K562 (cell line): ENCODE data around the gene EBI3. TPM values are rescaled to one million over a fixed set of nuclear protein-coding genes. Genes with fewer than 3 reads are reported as not detected.
A peak's percentile ranks its signal among the peaks of the same experiment; 100 is the strongest.

ENCODE experiments used
- CBX2 ChIP-seq: fragments of 200-600 bp; sonication (generic); IDR thresholded peaks from one replicate; pipeline ENCODE4 v1.6.1; 2012; ENCODE audit warnings: mild to moderate bottlenecking, low read length, inconsistent platforms; ENCODE audit not compliant: insufficient read depth, poor library complexity, severe bottlenecking
- MEF2A ChIP-seq: IDR thresholded peaks from 2 replicates; pipeline ENCODE4 v1.6.1; 2011; ENCODE audit warnings: low read depth, mild to moderate bottlenecking, low read length, moderate library complexity; ENCODE audit not compliant: control insufficient read depth
- NBN ChIP-seq: fragments of 450-650 bp; IDR thresholded peaks from 2 replicates; pipeline ENCODE4 v1.6.1; 2016; ENCODE audit warnings: low read depth, mild to moderate bottlenecking
- NFE2 ChIP-seq: IDR thresholded peaks from 2 replicates; pipeline ENCODE4 v1.6.1; 2014; ENCODE audit warnings: antibody characterized with exemption, low read depth
- SRSF1 ChIP-seq: fragments of 200-400 bp; formaldehyde crosslinking; IDR thresholded peaks from 2 replicates; pipeline ENCODE4 v1.6.1; 2017; ENCODE audit warnings: mild to moderate bottlenecking, low read depth, low read length, moderate library complexity
- SRSF9 ChIP-seq: fragments of 200-400 bp; formaldehyde crosslinking; IDR thresholded peaks from 2 replicates; pipeline ENCODE4 v1.6.1; 2017; ENCODE audit warnings: low read depth, low read length, borderline replicate concordance
- ZNF280B ChIP-seq: fragments of 250-450 bp; sonication (Bioruptor Pico); IDR thresholded peaks from 2 replicates; pipeline ENCODE4 v1.5.1; 2021; ENCODE audit warnings: mild to moderate bottlenecking
- polyA plus RNA-seq, 8 experiments: library from polyadenylated mRNA; depleted of rRNA in 4 of 8; stranded (reverse) in 5 of 8; unstranded in 3 of 8; fragments of >200 nt; fragmentation: Nextera tagmentation in 2 of 8; fragmentation: Illumina TruSeq in 1 of 8; extraction: Ambion mirVana in 2 of 8; extraction: Trizol in 1 of 8; gene quantifications; 2 replicates each; pipeline versions ENCODE4 v1.2.1 to v1.2.3, GENCODE V29; 2011 to 2014; ENCODE audit warnings: inconsistent platforms in 1 of 8, missing spikeins in 1 of 8
- total RNA-seq, 7 experiments: library from RNA; depleted of rRNA in 6 of 7; stranded (reverse); fragments of >200 nt in 6 of 7; fragmentation: Illumina TruSeq in 2 of 7; extraction: Trizol in 2 of 7; gene quantifications; 2 replicates each; pipeline versions ENCODE4 v1.2.1 to v1.2.3, GENCODE V29; 2011 to 2021; ENCODE audit warnings: low replicate concordance in 1 of 7
- TF ChIP-seq, protein P1 (sequence below): fragments of 450-650 bp; formaldehyde crosslinking; IDR thresholded peaks from 2 replicates; pipeline ENCODE4 v1.4.0; 2020; ENCODE audit warnings: mild to moderate bottlenecking, moderate library complexity
- TF ChIP-seq, protein P2 (sequence below), 2 experiments: IDR thresholded peaks; 2 replicates each; pipeline ENCODE4 v1.6.1; 2012; ENCODE audit warnings: improper control_type of control experiment in 2 of 2, low read depth in 2 of 2, low read length in 2 of 2, borderline replicate concordance in 1 of 2
- TF ChIP-seq, protein P3 (sequence below): IDR thresholded peaks from 2 replicates; pipeline ENCODE4 v1.6.1; 2016; ENCODE audit warnings: missing genetic modification characterization, missing compliant biosample characterization
- TF ChIP-seq, protein P4 (sequence below): fragments of 200-800 bp; sonication (Bioruptor generic); IDR thresholded peaks from 2 replicates; pipeline ENCODE4 v1.6.1; 2016; ENCODE audit warnings: missing genetic modification characterization, missing compliant biosample characterization

EBI3 gene
- total and polyA plus RNA-seq, 9 of the 15 experiments (the other 6 are each of a cell fraction or from before 2014, with no cell fraction given): 0.08 to 0.35 (median 0.22) TPM; not detected in 6

- TF ChIP-seq SRSF9 (no peak), NFE2 (no peak), NBN (no peak), ZNF280B (CRISPR knock-in tag) (no peak), CBX2 (no peak), MEF2A (no peak), SRSF1 (no peak)
- TF ChIP-seq, protein P1, sequence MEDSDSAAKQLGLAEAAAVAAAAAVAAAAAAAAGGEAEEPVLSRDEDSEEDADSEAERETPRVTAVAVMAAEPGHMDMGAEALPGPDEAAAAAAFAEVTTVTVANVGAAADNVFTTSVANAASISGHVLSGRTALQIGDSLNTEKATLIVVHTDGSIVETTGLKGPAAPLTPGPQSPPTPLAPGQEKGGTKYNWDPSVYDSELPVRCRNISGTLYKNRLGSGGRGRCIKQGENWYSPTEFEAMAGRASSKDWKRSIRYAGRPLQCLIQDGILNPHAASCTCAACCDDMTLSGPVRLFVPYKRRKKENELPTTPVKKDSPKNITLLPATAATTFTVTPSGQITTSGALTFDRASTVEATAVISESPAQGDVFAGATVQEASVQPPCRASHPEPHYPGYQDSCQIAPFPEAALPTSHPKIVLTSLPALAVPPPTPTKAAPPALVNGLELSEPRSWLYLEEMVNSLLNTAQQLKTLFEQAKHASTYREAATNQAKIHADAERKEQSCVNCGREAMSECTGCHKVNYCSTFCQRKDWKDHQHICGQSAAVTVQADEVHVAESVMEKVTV (CRISPR knock-in tag): no peak
- TF ChIP-seq, protein P2, sequence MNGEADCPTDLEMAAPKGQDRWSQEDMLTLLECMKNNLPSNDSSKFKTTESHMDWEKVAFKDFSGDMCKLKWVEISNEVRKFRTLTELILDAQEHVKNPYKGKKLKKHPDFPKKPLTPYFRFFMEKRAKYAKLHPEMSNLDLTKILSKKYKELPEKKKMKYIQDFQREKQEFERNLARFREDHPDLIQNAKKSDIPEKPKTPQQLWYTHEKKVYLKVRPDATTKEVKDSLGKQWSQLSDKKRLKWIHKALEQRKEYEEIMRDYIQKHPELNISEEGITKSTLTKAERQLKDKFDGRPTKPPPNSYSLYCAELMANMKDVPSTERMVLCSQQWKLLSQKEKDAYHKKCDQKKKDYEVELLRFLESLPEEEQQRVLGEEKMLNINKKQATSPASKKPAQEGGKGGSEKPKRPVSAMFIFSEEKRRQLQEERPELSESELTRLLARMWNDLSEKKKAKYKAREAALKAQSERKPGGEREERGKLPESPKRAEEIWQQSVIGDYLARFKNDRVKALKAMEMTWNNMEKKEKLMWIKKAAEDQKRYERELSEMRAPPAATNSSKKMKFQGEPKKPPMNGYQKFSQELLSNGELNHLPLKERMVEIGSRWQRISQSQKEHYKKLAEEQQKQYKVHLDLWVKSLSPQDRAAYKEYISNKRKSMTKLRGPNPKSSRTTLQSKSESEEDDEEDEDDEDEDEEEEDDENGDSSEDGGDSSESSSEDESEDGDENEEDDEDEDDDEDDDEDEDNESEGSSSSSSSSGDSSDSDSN (IDR thresholded peaks at IDR 0.05; ENCODE audit: borderline replicate concordance in 1 of 2, low read depth in 2 of 2, low read length in 2 of 2): peak in 1 of 2 experiments; percentile 20; a peak in 1 of 4 replicates
- TF ChIP-seq, protein P3, sequence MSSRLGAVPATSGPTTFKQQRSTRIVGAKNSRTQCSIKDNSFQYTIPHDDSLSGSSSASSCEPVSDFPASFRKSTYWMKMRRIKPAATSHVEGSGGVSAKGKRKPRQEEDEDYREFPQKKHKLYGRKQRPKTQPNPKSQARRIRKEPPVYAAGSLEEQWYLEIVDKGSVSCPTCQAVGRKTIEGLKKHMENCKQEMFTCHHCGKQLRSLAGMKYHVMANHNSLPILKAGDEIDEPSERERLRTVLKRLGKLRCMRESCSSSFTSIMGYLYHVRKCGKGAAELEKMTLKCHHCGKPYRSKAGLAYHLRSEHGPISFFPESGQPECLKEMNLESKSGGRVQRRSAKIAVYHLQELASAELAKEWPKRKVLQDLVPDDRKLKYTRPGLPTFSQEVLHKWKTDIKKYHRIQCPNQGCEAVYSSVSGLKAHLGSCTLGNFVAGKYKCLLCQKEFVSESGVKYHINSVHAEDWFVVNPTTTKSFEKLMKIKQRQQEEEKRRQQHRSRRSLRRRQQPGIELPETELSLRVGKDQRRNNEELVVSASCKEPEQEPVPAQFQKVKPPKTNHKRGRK (tag): peak; percentile 95
- TF ChIP-seq, protein P4, sequence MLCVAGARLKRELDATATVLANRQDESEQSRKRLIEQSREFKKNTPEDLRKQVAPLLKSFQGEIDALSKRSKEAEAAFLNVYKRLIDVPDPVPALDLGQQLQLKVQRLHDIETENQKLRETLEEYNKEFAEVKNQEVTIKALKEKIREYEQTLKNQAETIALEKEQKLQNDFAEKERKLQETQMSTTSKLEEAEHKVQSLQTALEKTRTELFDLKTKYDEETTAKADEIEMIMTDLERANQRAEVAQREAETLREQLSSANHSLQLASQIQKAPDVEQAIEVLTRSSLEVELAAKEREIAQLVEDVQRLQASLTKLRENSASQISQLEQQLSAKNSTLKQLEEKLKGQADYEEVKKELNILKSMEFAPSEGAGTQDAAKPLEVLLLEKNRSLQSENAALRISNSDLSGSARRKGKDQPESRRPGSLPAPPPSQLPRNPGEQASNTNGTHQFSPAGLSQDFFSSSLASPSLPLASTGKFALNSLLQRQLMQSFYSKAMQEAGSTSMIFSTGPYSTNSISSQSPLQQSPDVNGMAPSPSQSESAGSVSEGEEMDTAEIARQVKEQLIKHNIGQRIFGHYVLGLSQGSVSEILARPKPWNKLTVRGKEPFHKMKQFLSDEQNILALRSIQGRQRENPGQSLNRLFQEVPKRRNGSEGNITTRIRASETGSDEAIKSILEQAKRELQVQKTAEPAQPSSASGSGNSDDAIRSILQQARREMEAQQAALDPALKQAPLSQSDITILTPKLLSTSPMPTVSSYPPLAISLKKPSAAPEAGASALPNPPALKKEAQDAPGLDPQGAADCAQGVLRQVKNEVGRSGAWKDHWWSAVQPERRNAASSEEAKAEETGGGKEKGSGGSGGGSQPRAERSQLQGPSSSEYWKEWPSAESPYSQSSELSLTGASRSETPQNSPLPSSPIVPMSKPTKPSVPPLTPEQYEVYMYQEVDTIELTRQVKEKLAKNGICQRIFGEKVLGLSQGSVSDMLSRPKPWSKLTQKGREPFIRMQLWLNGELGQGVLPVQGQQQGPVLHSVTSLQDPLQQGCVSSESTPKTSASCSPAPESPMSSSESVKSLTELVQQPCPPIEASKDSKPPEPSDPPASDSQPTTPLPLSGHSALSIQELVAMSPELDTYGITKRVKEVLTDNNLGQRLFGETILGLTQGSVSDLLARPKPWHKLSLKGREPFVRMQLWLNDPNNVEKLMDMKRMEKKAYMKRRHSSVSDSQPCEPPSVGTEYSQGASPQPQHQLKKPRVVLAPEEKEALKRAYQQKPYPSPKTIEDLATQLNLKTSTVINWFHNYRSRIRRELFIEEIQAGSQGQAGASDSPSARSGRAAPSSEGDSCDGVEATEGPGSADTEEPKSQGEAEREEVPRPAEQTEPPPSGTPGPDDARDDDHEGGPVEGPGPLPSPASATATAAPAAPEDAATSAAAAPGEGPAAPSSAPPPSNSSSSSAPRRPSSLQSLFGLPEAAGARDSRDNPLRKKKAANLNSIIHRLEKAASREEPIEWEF (CRISPR knock-in tag): no peak
Measured at GRCh38 chr19:4197625-4198466, 31.5 kb upstream of the EBI3 start (continued).
